DND-41 (cell line): ENCODE measurements around the gene FUT6.

Source experiments
- ATAC-seq: fragments of 200-7000 bp; cut with Tn5 transposase; 3 replicates; pipeline ENCODE4 v1.9.1; 2021; ENCODE audit warnings: low read depth; ENCODE audit not compliant: insufficient read depth
- DNase-seq: peaks from one replicate; pipeline ENCODE4 v3.0.0-alpha.2; 2020
- H2AFZ ChIP-seq: 2 replicates; pipeline ENCODE4 v1.6.0; 2012; ENCODE audit warnings: low read depth, low read length
- H3K27ac ChIP-seq: 2 replicates; pipeline ENCODE4 v1.5.1; 2012; ENCODE audit warnings: low read length, inconsistent platforms
- H3K27me3 ChIP-seq: fragments of 200-600 bp; sonication (generic); 2 replicates; pipeline ENCODE4 v1.6.0; 2012; ENCODE audit warnings: low read length, mild to moderate bottlenecking, inconsistent platforms; ENCODE audit not compliant: insufficient read depth, poor library complexity
- H3K36me3 ChIP-seq: 2 replicates; pipeline ENCODE4 v1.5.1; 2012; ENCODE audit warnings: low read length, inconsistent platforms; ENCODE audit not compliant: insufficient read depth
- H3K4me1 ChIP-seq: 2 replicates; pipeline ENCODE4 v1.5.1; 2012; ENCODE audit warnings: mild to moderate bottlenecking, low read length; ENCODE audit not compliant: insufficient read depth
- H3K4me2 ChIP-seq: 2 replicates; pipeline ENCODE4 v1.6.0; 2012; ENCODE audit warnings: mild to moderate bottlenecking, moderate library complexity, low read length, inconsistent platforms; ENCODE audit not compliant: insufficient read depth
- H3K4me3 ChIP-seq, 2 experiments: fragments of 200-600 bp in 1 of 2; shearing (Covaris generic) in 1 of 2; 2 replicates each; pipeline ENCODE4 v1.5.1; 2012 to 2016; ENCODE audit warnings: inconsistent platforms in 2 of 2, low read length in 2 of 2, mild to moderate bottlenecking in 2 of 2, low read depth in 1 of 2, moderate library complexity in 1 of 2
- H3K79me2 ChIP-seq: 2 replicates; pipeline ENCODE4 v1.6.0; 2012; ENCODE audit warnings: low read length, inconsistent platforms; ENCODE audit not compliant: insufficient read depth
- H3K9ac ChIP-seq: 2 replicates; pipeline ENCODE4 v1.6.0; 2012; ENCODE audit warnings: low read depth, mild to moderate bottlenecking, inconsistent platforms, low read length, moderate library complexity
- H3K9me3 ChIP-seq: 2 replicates; pipeline ENCODE4 v1.5.1; 2012; ENCODE audit warnings: low read length, moderate library complexity, mild to moderate bottlenecking, inconsistent platforms; ENCODE audit not compliant: insufficient read depth, severe bottlenecking
- H4K20me1 ChIP-seq: 2 replicates; pipeline ENCODE4 v1.6.0; 2012; ENCODE audit warnings: low read length; ENCODE audit not compliant: insufficient read depth
- EZH2 ChIP-seq: IDR thresholded peaks from 3 replicates; pipeline ENCODE4 v1.6.1; 2012; ENCODE audit warnings: borderline replicate concordance, low read depth, mild to moderate bottlenecking, moderate library complexity, low read length, inconsistent platforms; ENCODE audit not compliant: severe bottlenecking
- TF ChIP-seq, protein P1 (sequence below): IDR thresholded peaks from 2 replicates; pipeline ENCODE4 v1.5.1; 2012; ENCODE audit warnings: borderline replicate concordance, low read length, moderate library complexity, mild to moderate bottlenecking; ENCODE audit not compliant: poor library complexity, severe bottlenecking; ENCODE audit errors: extremely low read depth

The FUT6 gene

GRCh38 chr19:5828661-5829566, 10.6 kb downstream of the FUT6 start:
- TF ChIP-seq, protein P1, sequence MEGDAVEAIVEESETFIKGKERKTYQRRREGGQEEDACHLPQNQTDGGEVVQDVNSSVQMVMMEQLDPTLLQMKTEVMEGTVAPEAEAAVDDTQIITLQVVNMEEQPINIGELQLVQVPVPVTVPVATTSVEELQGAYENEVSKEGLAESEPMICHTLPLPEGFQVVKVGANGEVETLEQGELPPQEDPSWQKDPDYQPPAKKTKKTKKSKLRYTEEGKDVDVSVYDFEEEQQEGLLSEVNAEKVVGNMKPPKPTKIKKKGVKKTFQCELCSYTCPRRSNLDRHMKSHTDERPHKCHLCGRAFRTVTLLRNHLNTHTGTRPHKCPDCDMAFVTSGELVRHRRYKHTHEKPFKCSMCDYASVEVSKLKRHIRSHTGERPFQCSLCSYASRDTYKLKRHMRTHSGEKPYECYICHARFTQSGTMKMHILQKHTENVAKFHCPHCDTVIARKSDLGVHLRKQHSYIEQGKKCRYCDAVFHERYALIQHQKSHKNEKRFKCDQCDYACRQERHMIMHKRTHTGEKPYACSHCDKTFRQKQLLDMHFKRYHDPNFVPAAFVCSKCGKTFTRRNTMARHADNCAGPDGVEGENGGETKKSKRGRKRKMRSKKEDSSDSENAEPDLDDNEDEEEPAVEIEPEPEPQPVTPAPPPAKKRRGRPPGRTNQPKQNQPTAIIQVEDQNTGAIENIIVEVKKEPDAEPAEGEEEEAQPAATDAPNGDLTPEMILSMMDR, result no peak
- no peak for TF ChIP-seq EZH2
- Histone ChIP-seq H3K4me3 (no peak overlapping the region), H3K27me3 (peaks cover 13% of the 10 kb centered on the region), H3K9me3 (no peaks in the 10 kb centered on the region), H3K79me2 (no peaks in the 10 kb centered on the region), H3K36me3 (no peaks in the 10 kb centered on the region), H3K27ac (no peak overlapping the region), H2AFZ (no peak overlapping the region), H3K9ac (no peak overlapping the region), H4K20me1 (peaks cover 3% of the 10 kb centered on the region), H3K4me2 (no peak overlapping the region), H3K4me1 (peaks cover 9% of the 10 kb centered on the region)
- ATAC-seq (no peak), DNase-seq (no peak)

GRCh38 chr19:5827891-5828660, 11.4 kb downstream of the FUT6 start:
- no peak overlapping the region for H3K4me2 ChIP-seq
- DNase-seq (no peak), ATAC-seq (no peak)
- H4K20me1 ChIP-seq, result peaks cover 3% of the 10 kb centered on the region
- H2AFZ ChIP-seq, result no peak overlapping the region
- H3K27ac ChIP-seq, result no peak overlapping the region
- H3K4me1 ChIP-seq, result peaks cover 9% of the 10 kb centered on the region
- no peaks in the 10 kb centered on the region for H3K79me2 ChIP-seq
- TF ChIP-seq, protein P1, result no peak
- no peak for TF ChIP-seq EZH2
- no peak overlapping the region for H3K4me3 ChIP-seq
- H3K36me3 ChIP-seq, result no peaks in the 10 kb centered on the region
- H3K9ac ChIP-seq, result no peak overlapping the region
- no peaks in the 10 kb centered on the region for H3K9me3 ChIP-seq
- H3K27me3 ChIP-seq, result peaks cover 13% of the 10 kb centered on the region

- Histone ChIP-seq H3K4me1 (peaks cover 9% of the 10 kb centered on the region), H3K27ac (no peak overlapping the region), H3K4me2 (no peak overlapping the region), H3K79me2 (no peaks in the 10 kb centered on the region), H3K9ac (no peak overlapping the region), H3K36me3 (no peaks in the 10 kb centered on the region), H2AFZ (no peak overlapping the region), H3K9me3 (no peaks in the 10 kb centered on the region), H3K4me3 (no peak overlapping the region), H3K27me3 (peaks cover 13% of the 10 kb centered on the region), H4K20me1 (peaks cover 3% of the 10 kb centered on the region)
- no peak for TF ChIP-seq EZH2
- TF ChIP-seq, protein P1, result no peak
- DNase-seq (no peak), ATAC-seq (no peak)
Observed at GRCh38 chr19:5827342-5827890, 12.1 kb downstream of the FUT6 start.
